GM19099 (cell line): Measurements from ENCODE around the gene ATG5.
A peak's percentile ranks its signal among the peaks of the same experiment; 100 is the strongest.

Experiments used
- POLR2A ChIP-seq: IDR thresholded peaks from 3 replicates; pipeline ENCODE4 v1.6.1; 2011; ENCODE audit warnings: low read depth; ENCODE audit not compliant: insufficient read length; ENCODE audit errors: extremely low read depth

ATG5 gene

GRCh38 chr6:106325336-106326178 lies at the start of gene ATG5:
Gene ATG5 (minus strand): TSS chr6:106325760. CDS start chr6:106316208, 9,552 bp downstream.
- TF ChIP-seq POLR2A, result peak; percentile 84

DNA sequence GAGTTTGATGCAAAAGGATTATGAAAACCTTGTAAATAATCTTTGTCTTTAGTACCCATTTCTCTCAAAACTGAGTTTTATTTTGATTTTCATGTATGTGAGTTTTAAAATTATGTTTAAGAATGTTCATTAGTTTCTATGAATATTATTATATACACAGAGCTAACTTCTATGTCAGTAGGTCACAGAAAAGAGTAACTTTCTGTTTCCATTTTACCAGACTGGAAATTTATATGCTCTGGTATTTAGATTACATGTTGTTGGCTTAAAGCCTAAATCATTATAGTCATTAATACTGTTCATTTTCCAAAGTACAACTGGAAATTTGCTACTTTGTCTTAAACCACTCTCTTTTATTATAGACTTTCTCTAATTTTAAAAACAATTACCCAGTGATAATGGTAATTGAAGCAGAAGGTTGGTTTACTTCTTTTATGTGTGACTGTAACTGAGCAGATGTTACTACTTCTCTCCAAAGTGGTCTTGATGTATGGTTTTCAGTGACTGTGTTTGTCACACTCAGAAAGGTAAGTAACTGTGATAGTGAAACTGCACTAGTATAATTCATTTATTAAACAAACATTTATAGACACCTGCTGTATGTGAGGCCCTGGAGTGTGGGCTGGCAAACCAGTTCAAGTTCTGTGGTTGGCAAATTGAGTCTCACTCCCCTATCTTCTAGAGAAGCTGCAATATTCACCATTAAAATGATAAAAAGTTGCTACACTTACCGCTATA lies 48.1 kb upstream of the ATG5 start:
- no peak for TF ChIP-seq POLR2A

DNA sequence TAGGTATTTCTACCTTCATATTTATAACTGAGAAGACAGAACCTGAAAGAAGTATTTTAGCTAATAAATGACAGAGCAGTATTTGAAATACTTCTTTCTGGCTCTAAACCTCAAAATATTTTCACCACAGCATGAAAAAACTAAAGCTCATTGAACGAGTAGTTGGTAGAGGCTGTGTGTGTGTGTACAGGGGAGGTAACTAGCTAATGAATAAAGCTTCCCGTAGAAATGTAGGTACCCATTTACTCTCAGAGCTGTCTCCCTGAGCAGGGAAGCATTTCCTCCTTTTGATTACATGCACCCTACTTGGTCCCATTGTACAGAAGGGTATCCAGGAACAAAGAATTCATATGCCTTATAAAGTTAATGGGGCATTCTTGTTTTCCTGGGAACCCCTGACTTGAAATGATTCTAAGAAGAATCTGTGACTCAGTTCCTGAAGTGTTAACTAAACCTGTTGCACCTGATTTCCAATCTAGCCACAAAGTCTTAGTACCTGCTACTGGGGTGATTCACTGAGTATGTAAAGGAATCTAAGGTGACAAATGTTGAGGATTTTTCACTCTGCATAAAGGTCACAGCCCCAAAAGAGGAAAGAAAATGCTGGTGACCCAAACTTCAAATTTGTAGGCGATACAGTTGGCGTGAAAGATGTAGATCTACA lies 47.4 kb upstream of the ATG5 start:
- no peak for TF ChIP-seq POLR2A

GRCh38 chr6:106370639-106371038 lies 45.1 kb upstream of the ATG5 start:
- TF ChIP-seq POLR2A, result no peak

DNA sequence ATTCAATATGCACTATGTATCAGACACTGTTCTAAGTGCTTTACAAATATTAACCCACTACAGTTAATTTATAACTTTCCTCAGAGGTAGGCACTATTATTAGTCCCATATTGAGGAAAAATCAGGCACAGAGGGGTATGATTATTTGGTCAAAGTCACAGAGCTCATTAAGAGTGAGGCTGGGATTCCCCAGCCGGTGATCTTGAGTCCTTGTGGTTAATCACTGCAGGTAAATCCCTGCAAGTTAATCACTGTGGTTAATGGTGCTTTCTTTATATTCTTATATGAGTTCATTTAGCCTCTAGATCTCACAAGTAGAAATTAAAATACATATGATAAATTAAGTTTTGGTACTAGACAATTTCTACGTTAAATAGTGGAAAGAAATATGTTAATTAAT lies 44.2 kb upstream of the ATG5 start:
- no peak for TF ChIP-seq POLR2A

DNA sequence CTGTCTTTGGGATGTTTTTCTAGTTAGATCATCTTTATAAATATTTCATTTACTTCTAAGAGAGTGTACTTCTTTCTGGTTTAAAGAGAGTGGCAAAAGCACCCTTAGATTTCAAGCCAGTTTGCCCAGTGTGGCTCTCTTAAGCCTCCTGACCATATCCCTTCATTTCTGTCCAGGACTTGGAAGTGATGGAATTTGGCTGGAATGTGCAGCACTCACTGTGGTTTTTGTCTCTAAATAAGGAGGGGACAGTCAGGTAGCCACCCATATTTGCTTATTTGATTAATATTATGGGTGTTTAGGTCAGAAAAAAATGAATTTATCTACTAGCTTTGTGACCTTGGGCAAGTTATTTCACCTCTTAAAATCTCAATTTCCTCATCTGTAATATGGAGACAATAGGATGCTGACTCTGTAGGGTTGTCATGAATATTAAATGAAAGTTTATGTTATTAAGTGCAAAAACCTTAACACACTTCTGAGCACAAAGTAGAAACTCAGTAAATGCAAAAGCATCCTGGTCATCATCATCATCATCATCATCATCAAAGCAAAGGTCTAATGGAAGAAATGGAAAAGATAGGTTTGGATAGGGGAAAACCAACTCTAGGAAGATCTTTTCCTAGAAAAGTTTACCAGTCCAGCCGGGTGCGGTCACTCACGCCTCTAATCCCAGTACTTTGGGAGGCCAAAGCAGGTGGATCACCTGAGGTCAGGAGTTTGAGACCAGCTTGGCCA lies 38.0 kb upstream of the ATG5 start:
- no peak for TF ChIP-seq POLR2A

- no peak for TF ChIP-seq POLR2A
These were observed 35.5 kb upstream of the ATG5 start for GRCh38 chr6:106360989-106361430.

DNA sequence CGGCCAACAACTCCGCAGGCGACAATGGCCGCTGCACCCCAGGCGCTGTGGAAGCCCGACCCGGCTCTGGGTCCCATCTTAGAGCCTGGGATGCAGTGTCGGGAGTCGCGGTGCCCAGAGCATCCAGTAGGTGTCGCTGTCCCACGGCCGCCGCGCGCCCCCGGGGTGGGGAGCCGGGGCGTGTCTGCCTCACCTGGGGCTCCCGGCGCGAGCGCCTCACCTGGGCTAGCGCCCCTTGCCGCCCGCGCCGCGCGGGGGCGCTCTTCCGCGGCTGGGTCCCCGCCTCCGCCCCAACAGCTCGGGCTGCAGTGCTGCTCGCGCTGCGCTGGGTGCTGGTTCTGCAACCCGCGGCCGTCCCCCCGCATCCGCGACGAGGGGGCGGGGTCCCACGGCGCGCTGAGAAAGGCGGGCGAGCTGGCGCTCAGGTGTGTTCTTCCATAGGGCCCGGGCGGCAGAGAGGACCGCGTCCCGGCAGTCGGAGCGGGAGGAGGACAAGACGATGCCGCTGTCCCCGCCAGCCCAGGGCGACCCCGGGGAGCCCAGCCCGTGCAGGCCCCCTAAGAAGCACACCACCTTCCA lies 34.9 kb upstream of the ATG5 start, which contains the start of gene CRYBG1:
Gene CRYBG1 (plus strand): TSS at position 308 of the 579 bp plus-strand sequence. CDS start 192 bp downstream, at position 500.
- TF ChIP-seq POLR2A, result no peak

DNA sequence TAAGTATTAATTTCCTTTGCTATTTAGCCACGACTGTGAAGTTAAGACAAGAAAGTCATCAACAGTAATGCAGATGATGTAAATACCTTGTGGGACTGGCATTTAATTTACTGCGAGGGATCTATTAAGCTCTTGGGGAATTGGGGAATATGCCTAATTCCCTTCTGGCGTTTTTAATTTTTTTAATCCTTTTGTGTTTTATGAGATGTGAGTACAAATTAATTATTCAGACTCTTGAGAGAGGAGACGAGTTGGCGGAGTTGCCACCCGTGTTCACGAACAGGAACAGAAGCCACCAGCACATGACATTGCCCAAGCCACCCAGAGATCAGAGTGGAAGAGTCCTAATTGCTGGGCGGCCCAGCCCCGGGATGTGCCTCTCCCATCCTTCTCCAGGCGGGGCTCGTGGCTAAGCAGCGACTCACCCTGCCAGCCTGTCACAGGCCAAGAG lies 34.4 kb upstream of the ATG5 start:
- no peak for TF ChIP-seq POLR2A

- TF ChIP-seq POLR2A, result no peak
These were observed 30.8 kb upstream of the ATG5 start for GRCh38 chr6:106356378-106356777.

DNA sequence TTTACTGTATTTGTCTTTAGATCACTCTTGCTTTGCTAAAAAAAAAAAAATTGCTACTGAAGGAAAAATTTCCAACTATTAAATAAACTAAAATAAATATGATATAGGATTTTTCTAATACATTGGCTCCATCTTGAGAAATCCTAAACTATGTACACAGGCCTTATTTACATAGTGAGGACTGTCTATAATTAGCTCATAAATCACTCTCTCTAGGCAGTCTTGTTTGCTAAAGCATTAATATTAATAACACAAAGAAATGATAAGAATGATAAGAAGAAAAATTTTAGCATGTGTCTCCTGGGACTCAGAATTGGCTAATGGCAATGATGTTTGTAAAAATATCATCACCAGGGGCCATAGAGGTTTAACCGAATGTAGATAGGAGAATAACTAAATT lies 21.7 kb upstream of the ATG5 start:
- no peak for TF ChIP-seq POLR2A

DNA sequence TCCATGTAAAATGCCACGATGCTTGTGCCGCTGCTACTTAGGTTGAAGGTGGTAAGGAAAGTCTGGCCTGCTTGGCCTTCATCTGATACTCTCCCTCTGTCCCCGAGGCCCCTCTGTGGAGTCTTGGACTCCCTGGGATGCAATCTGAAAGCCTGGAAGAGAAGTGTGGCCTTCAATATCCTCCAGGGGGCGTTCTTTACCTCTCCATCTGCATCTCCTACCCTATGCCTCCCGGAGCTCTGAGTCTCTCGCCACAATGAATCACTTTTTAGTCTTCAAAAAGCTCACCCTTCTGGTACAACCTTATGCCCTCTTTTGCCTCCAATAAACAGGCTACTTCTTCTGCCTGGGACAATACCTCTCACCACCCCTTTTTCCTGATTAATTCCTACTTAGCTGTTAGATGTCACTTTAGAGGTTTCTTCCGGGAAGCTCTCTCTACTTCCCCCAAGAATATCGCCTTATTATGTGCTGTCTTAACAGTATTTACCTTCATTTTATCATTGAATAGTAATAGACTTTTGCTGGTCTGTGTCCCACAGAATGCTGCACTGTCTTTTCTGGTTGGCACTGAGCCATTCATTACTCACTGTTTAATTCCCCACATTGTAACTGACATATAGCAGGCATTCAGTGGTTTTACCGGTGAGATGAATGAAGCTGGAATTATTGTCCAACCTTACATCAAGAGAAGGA lies 13.9 kb upstream of the ATG5 start:
- TF ChIP-seq POLR2A, result no peak

GRCh38 chr6:106334646-106335448 lies 9.3 kb upstream of the ATG5 start:
- no peak for TF ChIP-seq POLR2A
